Fibroblast of lung (primary cell): ENCODE data around the gene RASSF3. TPM values are rescaled to one million over a fixed set of nuclear protein-coding genes. Genes with fewer than 3 reads are reported as not detected.

Experiments
- DNase-seq, 2 donors: peaks; one replicate each; pipeline versions ENCODE4 v3.0.0 to v3.0.0-alpha.2; 2010; ENCODE audit warnings: low read depth in 2 of 2
- H2AFZ ChIP-seq: 2 replicates; pipeline ENCODE4 v1.5.1; 2012; ENCODE audit warnings: low read length, control low read depth, inconsistent platforms
- H3K27ac ChIP-seq: 2 replicates; pipeline ENCODE4 v1.5.1; 2011; ENCODE audit warnings: low read length, control low read depth; ENCODE audit not compliant: insufficient read depth
- H3K27me3 ChIP-seq: 2 replicates; pipeline ENCODE4 v1.5.1; 2011; ENCODE audit warnings: mild to moderate bottlenecking, low read length; ENCODE audit not compliant: control insufficient read depth, insufficient read depth
- H3K36me3 ChIP-seq: 2 replicates; pipeline ENCODE4 v1.5.1; 2011; ENCODE audit warnings: low read length; ENCODE audit not compliant: control insufficient read depth, insufficient read depth
- H3K4me1 ChIP-seq: 2 replicates; pipeline ENCODE4 v1.5.1; 2011; ENCODE audit warnings: low read length; ENCODE audit not compliant: control insufficient read depth, insufficient read depth; ENCODE audit errors: extremely low read depth
- H3K4me2 ChIP-seq: 2 replicates; pipeline ENCODE4 v1.5.1; 2011; ENCODE audit warnings: low read length, control low read depth; ENCODE audit not compliant: insufficient read depth; ENCODE audit errors: extremely low read depth
- H3K4me3 ChIP-seq, 4 experiments: fragments of 200-600 bp in 1 of 4; sonication (generic) in 1 of 4; replicated peaks in 1 of 4; 2 replicates each; pipeline ENCODE4 v1.5.1; 2011 to 2016; ENCODE audit warnings: low read length in 4 of 4, low read depth in 3 of 4, mild to moderate bottlenecking in 3 of 4, control low read depth in 2 of 4, inconsistent platforms in 1 of 4, mixed read lengths in 1 of 4; ENCODE audit not compliant: insufficient read depth in 1 of 4; ENCODE audit errors: control extremely low read depth in 1 of 4
- H3K79me2 ChIP-seq: 2 replicates; pipeline ENCODE4 v1.5.1; 2012; ENCODE audit warnings: mild to moderate bottlenecking, low read length, inconsistent platforms; ENCODE audit not compliant: control insufficient read depth, insufficient read depth
- H3K9ac ChIP-seq: 2 replicates; pipeline ENCODE4 v1.5.1; 2011; ENCODE audit warnings: mild to moderate bottlenecking, low read length, control low read depth; ENCODE audit not compliant: insufficient read depth
- H3K9me3 ChIP-seq: 2 replicates; pipeline ENCODE4 v1.5.1; 2012; ENCODE audit warnings: low read depth, low read length; ENCODE audit not compliant: control insufficient read depth, insufficient read depth
- H4K20me1 ChIP-seq: 2 replicates; pipeline ENCODE4 v1.5.1; 2011; ENCODE audit warnings: low read length; ENCODE audit not compliant: control insufficient read depth, insufficient read depth; ENCODE audit errors: extremely low read depth
- EZH2 ChIP-seq: IDR thresholded peaks from 2 replicates; pipeline ENCODE4 v1.5.1; 2012; ENCODE audit warnings: low read length, control low read depth, mild to moderate bottlenecking; ENCODE audit errors: missing control alignments
- polyA plus RNA-seq, 2 donors: library from polyadenylated mRNA; depleted of rRNA in 1 of 2; stranded (reverse) in 1 of 2; unstranded in 1 of 2; fragments of >200 nt; gene quantifications; 2 replicates each; pipeline ENCODE4 v1.2.1, GENCODE V29; 2011 to 2012; ENCODE audit warnings: missing spikeins in 1 of 2
- total RNA-seq: library from RNA; depleted of rRNA; stranded (reverse); fragments of >200 nt; gene quantifications from 2 replicates; pipeline ENCODE4 v1.2.1, GENCODE V29; 2014
- TF ChIP-seq, protein P1 (sequence below), 2 donors: IDR thresholded peaks in 1 of 2; conservative IDR thresholded peaks in 1 of 2; 1 replicate in 1 of 2; 2 replicates in 1 of 2; pipeline ENCODE4 v1.5.1; 2011 to 2012; ENCODE audit warnings: low read length in 2 of 2, control low read depth in 1 of 2, inconsistent platforms in 1 of 2, low read depth in 1 of 2, mild to moderate bottlenecking in 1 of 2

The RASSF3 gene
- total and polyA plus RNA-seq, 2 donors (not counting 1 experiment from before 2014, with no cell fraction given) = 37.7 to 45.9 TPM

DNA sequence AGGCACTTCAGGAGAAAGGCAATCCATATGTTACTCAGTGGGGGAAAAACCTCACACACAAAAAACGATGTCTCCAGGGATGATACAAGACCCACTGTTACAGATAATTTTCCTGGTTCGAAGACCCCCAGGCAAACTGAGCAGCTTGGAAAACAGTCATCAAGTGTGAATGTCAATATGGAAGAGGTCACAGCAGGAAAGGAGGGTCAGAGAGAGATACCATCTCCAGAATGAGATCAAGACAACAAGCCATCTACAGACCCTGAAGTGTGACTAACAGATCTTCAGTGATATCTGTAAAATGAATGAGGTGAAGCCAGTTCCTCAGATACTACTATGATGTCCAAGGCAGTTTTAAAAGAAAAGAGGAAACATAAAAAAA, 120.3 kb downstream of the RASSF3 start:
- Histone ChIP-seq H3K4me2 (no peak overlapping the region), H2AFZ (no peak overlapping the region), H3K4me1 (no peaks in the 10 kb centered on the region), H3K4me3 (no peak overlapping the region), H3K27ac (no peak overlapping the region), H3K27me3 (no peaks in the 10 kb centered on the region), H3K9me3 (no peaks in the 10 kb centered on the region), H3K9ac (no peak overlapping the region), H3K79me2 (no peaks in the 10 kb centered on the region), H4K20me1 (no peaks in the 10 kb centered on the region), H3K36me3 (no peaks in the 10 kb centered on the region)
- DNase-seq = no peak
- TF ChIP-seq EZH2 = no peak
- TF ChIP-seq, protein P1, sequence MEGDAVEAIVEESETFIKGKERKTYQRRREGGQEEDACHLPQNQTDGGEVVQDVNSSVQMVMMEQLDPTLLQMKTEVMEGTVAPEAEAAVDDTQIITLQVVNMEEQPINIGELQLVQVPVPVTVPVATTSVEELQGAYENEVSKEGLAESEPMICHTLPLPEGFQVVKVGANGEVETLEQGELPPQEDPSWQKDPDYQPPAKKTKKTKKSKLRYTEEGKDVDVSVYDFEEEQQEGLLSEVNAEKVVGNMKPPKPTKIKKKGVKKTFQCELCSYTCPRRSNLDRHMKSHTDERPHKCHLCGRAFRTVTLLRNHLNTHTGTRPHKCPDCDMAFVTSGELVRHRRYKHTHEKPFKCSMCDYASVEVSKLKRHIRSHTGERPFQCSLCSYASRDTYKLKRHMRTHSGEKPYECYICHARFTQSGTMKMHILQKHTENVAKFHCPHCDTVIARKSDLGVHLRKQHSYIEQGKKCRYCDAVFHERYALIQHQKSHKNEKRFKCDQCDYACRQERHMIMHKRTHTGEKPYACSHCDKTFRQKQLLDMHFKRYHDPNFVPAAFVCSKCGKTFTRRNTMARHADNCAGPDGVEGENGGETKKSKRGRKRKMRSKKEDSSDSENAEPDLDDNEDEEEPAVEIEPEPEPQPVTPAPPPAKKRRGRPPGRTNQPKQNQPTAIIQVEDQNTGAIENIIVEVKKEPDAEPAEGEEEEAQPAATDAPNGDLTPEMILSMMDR (conservative IDR thresholded peaks at IDR 0.05 in 1 of 2, IDR thresholded peaks at IDR 0.05 in 1 of 2; ENCODE audit: low read depth in 1 of 2, low read length in 2 of 2) = no peak

DNA sequence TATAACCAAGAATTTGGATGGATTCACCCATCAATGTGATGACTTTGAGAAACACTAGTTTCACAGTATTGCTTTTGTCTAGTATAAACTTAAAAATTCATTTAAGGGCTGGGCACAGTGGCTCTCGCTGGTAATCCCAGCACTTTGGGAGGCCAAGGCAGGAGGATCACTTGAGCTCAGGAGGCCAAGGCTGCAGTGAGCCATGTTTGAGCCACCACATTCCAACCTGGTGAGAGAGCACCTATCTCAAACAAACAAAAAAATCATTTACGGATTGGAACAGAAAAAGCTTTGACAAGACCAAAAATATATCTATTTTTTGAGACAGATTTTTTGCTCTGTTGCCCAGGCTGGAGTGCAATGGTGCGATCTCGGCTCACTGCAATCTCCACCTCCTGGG, 121.4 kb downstream of the RASSF3 start:
- H3K4me3 ChIP-seq = no peak overlapping the region
- no peaks in the 10 kb centered on the region for H3K79me2 ChIP-seq
- H3K36me3 ChIP-seq = peaks cover 1% of the 10 kb centered on the region
- no peak for DNase-seq
- H3K9me3 ChIP-seq = no peaks in the 10 kb centered on the region
- no peak overlapping the region for H3K4me2 ChIP-seq
- no peak overlapping the region for H3K27ac ChIP-seq
- H3K27me3 ChIP-seq = no peaks in the 10 kb centered on the region
- no peak for TF ChIP-seq EZH2
- TF ChIP-seq, protein P1 (conservative IDR thresholded peaks at IDR 0.05 in 1 of 2, IDR thresholded peaks at IDR 0.05 in 1 of 2; ENCODE audit: low read depth in 1 of 2, low read length in 2 of 2) = no peak
- H3K9ac ChIP-seq = no peak overlapping the region
- no peaks in the 10 kb centered on the region for H4K20me1 ChIP-seq
- H3K4me1 ChIP-seq = no peaks in the 10 kb centered on the region
- H2AFZ ChIP-seq = no peak overlapping the region

DNA sequence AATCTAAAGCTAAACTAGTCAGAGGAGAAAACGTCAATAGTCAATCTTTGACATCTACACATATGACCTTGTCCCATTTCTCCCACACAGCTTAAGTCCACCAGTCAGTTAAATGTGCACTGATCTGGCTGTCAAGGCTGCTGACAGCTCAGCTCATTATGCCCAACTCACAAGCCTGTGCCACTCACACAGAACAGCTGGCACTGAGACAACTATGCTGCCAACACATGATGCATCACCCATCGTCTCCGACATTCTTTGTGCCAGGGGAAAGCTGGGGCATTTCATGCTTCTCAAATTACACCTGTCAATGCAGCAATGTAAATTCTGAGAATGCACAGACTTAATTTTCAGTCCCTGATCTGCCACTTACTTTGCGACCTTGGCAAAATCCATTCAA, 123.6 kb downstream of the RASSF3 start:
- Histone ChIP-seq H3K9me3 (no peaks in the 10 kb centered on the region), H2AFZ (no peak overlapping the region), H3K9ac (no peak overlapping the region), H3K4me3 (no peak overlapping the region), H3K36me3 (peaks cover 1% of the 10 kb centered on the region), H4K20me1 (no peaks in the 10 kb centered on the region), H3K27me3 (no peaks in the 10 kb centered on the region), H3K4me1 (no peaks in the 10 kb centered on the region), H3K4me2 (no peak overlapping the region), H3K27ac (no peak overlapping the region), H3K79me2 (no peaks in the 10 kb centered on the region)
- TF ChIP-seq EZH2 = no peak
- TF ChIP-seq, protein P1 (conservative IDR thresholded peaks at IDR 0.05 in 1 of 2, IDR thresholded peaks at IDR 0.05 in 1 of 2; ENCODE audit: low read depth in 1 of 2, low read length in 2 of 2) = no peak
- DNase-seq = no peak
